ENCODE results near the gene RNF114. TPM values are rescaled to one million over a fixed set of nuclear protein-coding genes. Genes with fewer than 3 reads are reported as not detected.

RNF114 gene
- total and polyA plus RNA-seq, 8 donors: 60.8 to 70.9 (median 65.6) TPM

GRCh38 chr20:49909499-49910339, 26.5 kb upstream of the RNF114 start:
- Histone ChIP-seq H3K9me3 (no peaks in the 10 kb centered on the region), H3K27ac (peak overlapping the region in 1 of 2 donors; percentile 3), H3K36me3 (peaks cover 0 to 58% of the 10 kb centered on the region in 2 donors), H3K4me3 (no peak overlapping the region), H3K4me1 (peaks cover 11 to 35% of the 10 kb centered on the region in 2 donors), H3K27me3 (no peaks in the 10 kb centered on the region)
- TF ChIP-seq CTCF (IDR thresholded peaks at IDR 0.05): no peak
- intact Hi-C loops (cut with DNase I): no loop called here
- DNase-seq: no peak
- no peak for ATAC-seq

GRCh38 chr20:49910340-49910706, 25.9 kb upstream of the RNF114 start:
- intact Hi-C loops (cut with DNase I): no loop called here
- no peaks in the 10 kb centered on the region for H3K27me3 ChIP-seq
- H3K9me3 ChIP-seq: no peaks in the 10 kb centered on the region
- H3K27ac ChIP-seq: peak overlapping the region in 1 of 2 donors; percentile 3
- no peak for DNase-seq
- no peak for ATAC-seq
- no peak for TF ChIP-seq CTCF (IDR thresholded peaks at IDR 0.05)
- H3K4me3 ChIP-seq: no peak overlapping the region
- H3K4me1 ChIP-seq: peaks cover 11 to 38% of the 10 kb centered on the region in 2 donors
- H3K36me3 ChIP-seq: peaks cover 0 to 52% of the 10 kb centered on the region in 2 donors

- Histone ChIP-seq H3K4me3 (no peak overlapping the region), H3K9me3 (no peaks in the 10 kb centered on the region), H3K4me1 (peaks cover 11 to 51% of the 10 kb centered on the region in 2 donors), H3K27me3 (no peaks in the 10 kb centered on the region), H3K27ac (no peak overlapping the region), H3K36me3 (peaks cover 0 to 20% of the 10 kb centered on the region in 2 donors)
- intact Hi-C loops (cut with DNase I): no loop called here
- no peak for TF ChIP-seq CTCF (IDR thresholded peaks at IDR 0.05)
- ATAC-seq: no peak
- DNase-seq: no peak
Measured at GRCh38 chr20:49913399-49914047, 22.7 kb upstream of the RNF114 start.

- DNase-seq: no peak
- TF ChIP-seq CTCF (IDR thresholded peaks at IDR 0.05): no peak
- Histone ChIP-seq H3K27ac (peak overlapping the region; percentile 97 to 100), H3K4me1 (peaks cover 11 to 51% of the 10 kb centered on the region in 2 donors), H3K36me3 (peaks cover 0 to 10% of the 10 kb centered on the region in 2 donors), H3K27me3 (no peaks in the 10 kb centered on the region), H3K9me3 (no peaks in the 10 kb centered on the region), H3K4me3 (peak overlapping the region; percentile 97 to 98)
- intact Hi-C loops (cut with DNase I): no loop called here
- no peak for ATAC-seq
Measured at GRCh38 chr20:49914310-49915117, 21.7 kb upstream of the RNF114 start.

GRCh38 chr20:49915118-49915379, 21.1 kb upstream of the RNF114 start:
- H3K27me3 ChIP-seq: no peaks in the 10 kb centered on the region
- DNase-seq (no peak), ATAC-seq (peak; percentile 26)
- no peaks in the 10 kb centered on the region for H3K9me3 ChIP-seq
- peaks cover 0 to 5% of the 10 kb centered on the region in 2 donors for H3K36me3 ChIP-seq
- intact Hi-C loops (cut with DNase I): no loop called here
- peak overlapping the region; percentile 97 to 100 for H3K27ac ChIP-seq
- peak overlapping the region; percentile 97 to 98 for H3K4me3 ChIP-seq
- TF ChIP-seq CTCF (IDR thresholded peaks at IDR 0.05): no peak
- peaks cover 11 to 49% of the 10 kb centered on the region in 2 donors for H3K4me1 ChIP-seq

Data from left lung (tissue), 10 donors.